GM18507 (cell line): ENCODE results near the gene MRPL49.
"Not testable (repeated sequence)": the region's sequence is repeated elsewhere in the genome, so short reads cannot be mapped to it uniquely, and the experiment has no call there.

ENCODE experiments used
- DNase-seq: peaks from one replicate; pipeline ENCODE4 v3.0.0; 2011; ENCODE audit warnings: low read depth; ENCODE audit not compliant: insufficient read length; ENCODE audit errors: extremely low spot score
- FAIRE-seq: peaks from 2 replicates; lab custom pipeline; 2011; peaks lifted over from hg19 to GRCh38; lab: Jason Lieb, UNC

Gene MRPL49

GRCh38 chr11:65152122-65152521 lies 30.0 kb downstream of the MRPL49 start:
- FAIRE-seq = no peak
- no peak for DNase-seq

GRCh38 chr11:65156256-65156655 lies 34.1 kb downstream of the MRPL49 start:
- DNase-seq (no peak), FAIRE-seq (no peak)

DNA sequence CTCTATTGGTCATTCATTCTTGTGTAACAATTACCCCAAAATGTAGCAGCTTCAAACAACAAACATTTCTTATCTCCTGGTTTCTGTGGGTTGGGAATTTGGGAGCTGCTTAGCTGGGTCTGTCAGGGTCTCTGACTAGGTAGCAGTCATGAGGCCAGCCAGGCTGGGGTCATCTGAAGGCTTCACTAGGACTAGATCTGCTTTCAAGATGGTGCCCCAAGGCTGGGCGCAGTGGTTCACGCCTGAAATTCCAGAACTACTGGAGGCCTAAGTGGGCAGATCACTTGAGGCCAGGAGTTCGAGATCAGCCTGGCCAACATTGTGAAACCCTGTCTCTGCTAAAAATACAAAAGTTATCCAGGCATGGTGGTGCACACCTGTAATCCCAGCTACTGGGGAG lies 34.8 kb downstream of the MRPL49 start:
- FAIRE-seq (no peak), DNase-seq (no peak)

DNA sequence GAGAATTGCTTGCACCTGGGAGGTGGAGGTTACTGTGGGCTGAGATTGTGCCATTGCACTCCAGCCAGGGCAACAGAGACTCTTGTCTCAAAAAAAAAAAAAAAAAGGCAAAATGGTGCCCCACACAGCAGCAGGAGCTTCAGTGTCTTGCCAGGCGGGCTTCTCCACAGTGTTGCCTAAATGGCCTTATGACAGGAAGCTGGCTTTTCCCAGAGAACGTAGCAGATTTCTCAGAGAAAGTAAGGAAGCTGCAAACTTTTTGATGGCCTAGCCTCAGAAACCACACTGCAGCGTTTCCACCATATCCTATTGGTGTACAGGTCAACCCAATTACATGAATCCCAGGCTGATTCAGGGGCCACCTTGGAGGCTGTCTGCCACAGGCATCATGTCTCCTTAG lies 35.2 kb downstream of the MRPL49 start:
- DNase-seq = no peak
- no peak for FAIRE-seq

DNA sequence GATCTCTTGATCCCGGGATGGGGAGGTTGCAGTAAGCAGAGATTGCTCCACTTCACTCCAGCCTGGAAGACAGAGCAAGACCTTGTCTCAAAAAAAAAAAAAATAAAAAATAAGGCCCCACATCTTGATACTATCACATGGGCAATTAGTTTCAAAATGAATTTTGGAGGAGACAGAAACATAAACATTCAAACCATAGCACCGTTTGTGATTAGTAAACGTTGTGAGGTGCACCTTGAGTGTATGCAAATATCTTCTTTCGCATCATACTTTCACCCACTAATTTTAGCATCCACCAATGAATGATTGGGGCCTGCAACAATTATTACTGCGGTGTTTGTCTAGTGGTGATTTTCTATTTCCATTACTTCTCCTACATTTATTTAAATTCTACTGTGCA lies 36.9 kb downstream of the MRPL49 start:
- peak; percentile 78 for FAIRE-seq
- no peak for DNase-seq

DNA sequence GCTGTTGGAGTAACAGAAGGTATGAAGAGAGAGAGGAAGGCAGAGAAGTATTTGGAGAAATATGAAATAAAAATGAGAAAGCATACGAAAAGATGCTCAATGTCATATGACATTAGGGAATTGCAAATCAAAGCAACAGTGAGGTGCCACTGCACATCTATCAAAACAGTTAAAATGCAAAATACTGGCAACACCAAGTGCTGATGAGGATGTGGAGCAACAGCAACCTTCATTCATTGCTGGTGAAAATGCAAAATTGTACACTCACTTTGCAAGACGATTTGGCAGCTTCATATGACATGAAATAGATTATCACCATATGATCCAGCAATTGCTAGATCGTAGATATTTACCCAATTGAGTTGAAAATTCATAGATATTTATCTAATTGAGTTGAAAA lies 38.5 kb downstream of the MRPL49 start:
- DNase-seq = no peak
- FAIRE-seq = no peak

DNA sequence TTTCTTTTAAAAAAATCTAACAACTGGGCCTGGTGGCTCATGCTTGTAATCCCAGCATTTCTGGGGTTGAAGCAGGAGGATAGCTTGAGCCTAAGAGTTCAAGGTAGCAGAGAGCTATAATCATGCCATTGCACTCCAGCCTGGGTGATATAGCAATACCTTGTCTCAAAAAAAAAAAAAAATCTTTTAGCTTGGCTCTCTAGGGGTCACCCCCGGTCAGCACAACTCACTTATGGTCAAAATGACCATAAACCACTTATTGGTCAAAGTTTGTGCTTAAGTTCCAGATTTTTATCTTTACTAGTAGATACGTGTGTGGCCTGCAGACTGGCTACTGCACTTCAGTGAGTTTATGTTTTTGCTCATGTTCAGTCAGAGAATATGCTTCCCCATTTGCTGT lies 41.6 kb downstream of the MRPL49 start:
- DNase-seq (no peak), FAIRE-seq (no peak)

- no peak for FAIRE-seq
- no peak for DNase-seq
Observed at GRCh38 chr11:65165410-65166317, 43.5 kb downstream of the MRPL49 start.

DNA sequence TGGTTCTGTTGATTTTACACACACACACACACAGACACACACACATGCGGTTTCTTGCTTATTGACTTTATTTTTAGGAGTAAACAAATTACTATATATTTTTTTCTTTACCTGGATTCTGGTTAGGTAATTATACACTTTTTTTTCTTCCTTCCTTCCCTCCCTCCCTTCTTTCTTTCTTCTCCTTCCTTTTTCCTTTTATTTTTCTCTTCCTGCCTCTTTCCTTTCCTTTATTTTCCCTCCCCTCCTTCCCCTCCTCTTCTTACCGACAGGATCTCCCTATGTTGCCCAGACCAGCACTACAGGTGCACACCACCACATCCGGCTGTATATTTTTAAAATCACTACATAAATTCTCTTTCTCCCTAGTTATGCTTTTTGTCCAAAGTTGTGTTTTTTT lies 44.8 kb downstream of the MRPL49 start:
- DNase-seq (no peak), FAIRE-seq (no peak)

- DNase-seq = no peak
- FAIRE-seq = no peak
Observed at GRCh38 chr11:65167656-65168055, 45.5 kb downstream of the MRPL49 start.

- DNase-seq (no peak), FAIRE-seq (no peak)
Observed at GRCh38 chr11:65169164-65169641, 47.1 kb downstream of the MRPL49 start.

GRCh38 chr11:65170058-65170534 lies 48.0 kb downstream of the MRPL49 start, which contains the start of gene SPDYC:
TSS of gene SPDYC (plus strand) at chr11:65170233. CDS start at chr11:65171358, 1,125 bp downstream.
- FAIRE-seq (no peak), DNase-seq (no peak)

GRCh38 chr11:65172600-65172999 lies 50.5 kb downstream of the MRPL49 start:
- no peak for FAIRE-seq
- DNase-seq = no peak

GRCh38 chr11:65174571-65175010 lies 52.5 kb downstream of the MRPL49 start:
- FAIRE-seq, DNase-seq: not testable (repeated sequence)
